Measurements from ENCODE around the gene GRAMD4. TPM values are rescaled to one million over a fixed set of nuclear protein-coding genes. Genes with fewer than 3 reads are reported as not detected.
"Not testable (repeated sequence)": the region's sequence is repeated elsewhere in the genome, so short reads cannot be mapped to it uniquely, and the experiment has no call there.

Gene GRAMD4
- total RNA-seq, 2 experiments from 2014 or later, result 50.4 to 52.0 TPM

GRCh38 chr22:46628756-46629155 lies 8.6 kb downstream of the GRAMD4 start:
- ChIA-PET POLR2A (no interaction called here), CTCF (no interaction called here)
- DNase-seq, result no peak
- intact Hi-C loops (cut with micrococcal nuclease), result no loop called here
- Mint-ChIP-seq H3K27me3 (no peaks in the 10 kb centered on the region), H3K4me1 (ENCODE audit: low read depth) (no peaks in the 10 kb centered on the region), H3K36me3 (no peaks in the 10 kb centered on the region), H3K27ac (no peak overlapping the region), H3K9me3 (no peaks in the 10 kb centered on the region), H3K4me3 (no peak overlapping the region)

GRCh38 chr22:46629291-46629690 lies 9.1 kb downstream of the GRAMD4 start:
- ChIA-PET CTCF (no interaction called here), POLR2A (no interaction called here)
- Mint-ChIP-seq H3K27me3 (no peaks in the 10 kb centered on the region), H3K4me1 (ENCODE audit: low read depth) (no peaks in the 10 kb centered on the region), H3K36me3 (no peaks in the 10 kb centered on the region), H3K9me3 (no peaks in the 10 kb centered on the region), H3K27ac (no peak overlapping the region), H3K4me3 (no peak overlapping the region)
- intact Hi-C loops (cut with micrococcal nuclease), result no loop called here
- no peak for DNase-seq

GRCh38 chr22:46631113-46631512 lies 10.9 kb downstream of the GRAMD4 start:
- ChIA-PET CTCF (no interaction called here), POLR2A (no interaction called here)
- no peak for DNase-seq
- Mint-ChIP-seq H3K4me1 (ENCODE audit: low read depth) (no peaks in the 10 kb centered on the region), H3K4me3 (no peak overlapping the region), H3K36me3 (no peaks in the 10 kb centered on the region), H3K9me3 (no peaks in the 10 kb centered on the region), H3K27me3 (no peaks in the 10 kb centered on the region), H3K27ac (no peak overlapping the region)
- intact Hi-C loops (cut with micrococcal nuclease), result no loop called here

- CTCF ChIA-PET, result no interaction called here
- Mint-ChIP-seq H3K4me1 (ENCODE audit: low read depth) (no peaks in the 10 kb centered on the region), H3K9me3 (no peaks in the 10 kb centered on the region), H3K4me3 (no peak overlapping the region), H3K36me3 (no peaks in the 10 kb centered on the region), H3K27me3 (no peaks in the 10 kb centered on the region), H3K27ac (no peak overlapping the region)
- POLR2A ChIA-PET, result no interaction called here
- intact Hi-C loops (cut with micrococcal nuclease), result no loop called here
- no peak for DNase-seq
These were observed 12.6 kb downstream of the GRAMD4 start for GRCh38 chr22:46632646-46633249.

GRCh38 chr22:46633334-46633890 lies 13.2 kb downstream of the GRAMD4 start:
- Mint-ChIP-seq H3K9me3 (no peaks in the 10 kb centered on the region), H3K27me3 (no peaks in the 10 kb centered on the region), H3K36me3 (no peaks in the 10 kb centered on the region), H3K27ac (no peak overlapping the region), H3K4me3 (no peak overlapping the region), H3K4me1 (ENCODE audit: low read depth) (no peaks in the 10 kb centered on the region)
- CTCF ChIA-PET, result no interaction called here
- POLR2A ChIA-PET, result no interaction called here
- intact Hi-C loops (cut with micrococcal nuclease), result no loop called here
- DNase-seq, result no peak

- Mint-ChIP-seq H3K4me3 (no peak overlapping the region), H3K9me3 (no peaks in the 10 kb centered on the region), H3K27ac (no peak overlapping the region), H3K27me3 (no peaks in the 10 kb centered on the region), H3K36me3 (no peaks in the 10 kb centered on the region), H3K4me1 (ENCODE audit: low read depth) (no peaks in the 10 kb centered on the region)
- ChIA-PET POLR2A (no interaction called here), CTCF (no interaction called here)
- intact Hi-C loops (cut with micrococcal nuclease), result no loop called here
- DNase-seq, result no peak
These were observed 14.0 kb downstream of the GRAMD4 start for GRCh38 chr22:46634011-46634699.

- POLR2A ChIA-PET; H3K36me3 Mint-ChIP-seq; H3K4me3 Mint-ChIP-seq; DNase-seq; intact Hi-C loops (cut with micrococcal nuclease); H3K27ac Mint-ChIP-seq; H3K4me1 Mint-ChIP-seq (ENCODE audit: low read depth); H3K27me3 Mint-ChIP-seq; H3K9me3 Mint-ChIP-seq: not testable (repeated sequence)
- CTCF ChIA-PET, result interaction anchor here (0.9 kb wide), 1 partner anchor 46 kb away, joined by 3 read pairs; no protein-coding TSS in a partner anchor
These were observed 14.9 kb downstream of the GRAMD4 start for GRCh38 chr22:46634973-46635685.

- Mint-ChIP-seq H3K4me3 (no peak overlapping the region), H3K36me3 (no peaks in the 10 kb centered on the region), H3K27ac (no peak overlapping the region), H3K9me3 (no peaks in the 10 kb centered on the region), H3K4me1 (ENCODE audit: low read depth) (no peaks in the 10 kb centered on the region), H3K27me3 (no peaks in the 10 kb centered on the region)
- intact Hi-C loops (cut with micrococcal nuclease), result no loop called here
- no peak for DNase-seq
- CTCF ChIA-PET, result interaction anchor here (0.9 to 1.5 kb wide), 3 partner anchors 20 to 72 kb away, joined by 3 to 7 read pairs (median 3); no protein-coding TSS in a partner anchor
- POLR2A ChIA-PET, result no interaction called here
These were observed 15.6 kb downstream of the GRAMD4 start for GRCh38 chr22:46635756-46636155.

GRCh38 chr22:46636221-46637002 lies 16.2 kb downstream of the GRAMD4 start:
- CTCF ChIA-PET, result interaction anchor here (0.9 to 1.5 kb wide), 3 partner anchors 20 to 73 kb away, joined by 3 to 7 read pairs (median 3); no protein-coding TSS in a partner anchor
- H3K4me1 Mint-ChIP-seq (ENCODE audit: low read depth), result no peaks in the 10 kb centered on the region
- no peaks in the 10 kb centered on the region for H3K36me3 Mint-ChIP-seq
- POLR2A ChIA-PET, result no interaction called here
- H3K27ac Mint-ChIP-seq, result no peak overlapping the region
- no peaks in the 10 kb centered on the region for H3K27me3 Mint-ChIP-seq
- H3K9me3 Mint-ChIP-seq, result no peaks in the 10 kb centered on the region
- no peak overlapping the region for H3K4me3 Mint-ChIP-seq
- intact Hi-C loops (cut with micrococcal nuclease), result no loop called here
- no peak for DNase-seq

- POLR2A ChIA-PET, result no interaction called here
- no peak for DNase-seq
- Mint-ChIP-seq H3K9me3 (no peaks in the 10 kb centered on the region), H3K27ac (no peak overlapping the region), H3K27me3 (no peaks in the 10 kb centered on the region), H3K4me3 (no peak overlapping the region), H3K36me3 (no peaks in the 10 kb centered on the region), H3K4me1 (ENCODE audit: low read depth) (no peaks in the 10 kb centered on the region)
- intact Hi-C loops (cut with micrococcal nuclease), result no loop called here
- CTCF ChIA-PET, result no interaction called here
These were observed 17.8 kb downstream of the GRAMD4 start for GRCh38 chr22:46637711-46638600.

- Mint-ChIP-seq H3K4me3 (no peak overlapping the region), H3K36me3 (no peaks in the 10 kb centered on the region), H3K27me3 (no peaks in the 10 kb centered on the region), H3K4me1 (ENCODE audit: low read depth) (no peaks in the 10 kb centered on the region), H3K9me3 (no peaks in the 10 kb centered on the region), H3K27ac (no peak overlapping the region)
- DNase-seq, result no peak
- CTCF ChIA-PET, result no interaction called here
- intact Hi-C loops (cut with micrococcal nuclease), result no loop called here
- POLR2A ChIA-PET, result no interaction called here
These were observed 18.6 kb downstream of the GRAMD4 start for GRCh38 chr22:46638601-46639431.

All from activated CD4-positive, alpha-beta memory T cell treated with anti-CD3 and anti-CD28 coated beads for 36 hours (primary cell).